Muscle layer of colon (tissue), 2 donors: ENCODE measurements around the gene PRDM16.

ENCODE experiments used
- H3K27ac ChIP-seq: one replicate; pipeline ENCODE4 v1.7.0; 2013; ENCODE audit warnings: low read depth, mild to moderate bottlenecking, low read length, moderate library complexity
- H3K27me3 ChIP-seq, 2 donors: one replicate each; pipeline ENCODE4 v1.7.0; 2013; ENCODE audit warnings: low read length in 2 of 2, mild to moderate bottlenecking in 2 of 2; ENCODE audit not compliant: insufficient read depth in 2 of 2, control insufficient read depth in 1 of 2
- H3K36me3 ChIP-seq: one replicate; pipeline ENCODE4 v1.7.0; 2013; ENCODE audit warnings: mild to moderate bottlenecking, low read length; ENCODE audit not compliant: insufficient read depth
- H3K4me1 ChIP-seq: one replicate; pipeline ENCODE4 v1.7.0; 2013; ENCODE audit warnings: mild to moderate bottlenecking, low read length; ENCODE audit not compliant: insufficient read depth
- H3K4me3 ChIP-seq, 2 donors: one replicate each; pipeline ENCODE4 v1.7.0; 2013; ENCODE audit warnings: low read length in 2 of 2, low read depth in 1 of 2, mild to moderate bottlenecking in 1 of 2, moderate library complexity in 1 of 2
- H3K9ac ChIP-seq: one replicate; pipeline ENCODE4 v1.7.0; 2013; ENCODE audit warnings: low read length
- H3K9me3 ChIP-seq: one replicate; pipeline ENCODE4 v1.7.0; 2013; ENCODE audit warnings: mild to moderate bottlenecking, low read length
- donor health status: abdominal sarcoma.
- donor health status: Adenocarcinoma of cecum.

Gene PRDM16

DNA sequence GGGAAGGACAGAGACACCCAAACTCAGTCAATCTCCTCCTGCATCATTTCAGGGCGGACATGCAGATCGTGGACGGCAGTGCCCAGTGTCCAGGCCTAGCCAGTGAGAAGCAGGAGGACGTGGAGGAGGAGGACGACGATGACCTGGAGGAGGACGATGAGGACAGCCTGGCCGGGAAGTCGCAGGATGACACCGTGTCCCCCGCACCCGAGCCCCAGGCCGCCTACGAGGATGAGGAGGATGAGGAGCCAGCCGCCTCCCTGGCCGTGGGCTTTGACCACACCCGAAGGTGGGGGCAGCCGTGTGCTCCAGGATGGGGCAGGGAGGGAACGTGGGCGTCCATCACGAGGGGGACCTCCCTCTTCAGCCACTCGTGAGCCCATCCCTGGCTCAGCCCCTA, 361.8 kb downstream of the PRDM16 start:
- Histone ChIP-seq H3K9me3 (no peaks in the 10 kb centered on the region), H3K27me3 (peaks cover 0 to 11% of the 10 kb centered on the region in 2 donors), H3K4me3 (no peak overlapping the region), H3K27ac (no peak overlapping the region), H3K9ac (no peak overlapping the region), H3K4me1 (no peaks in the 10 kb centered on the region), H3K36me3 (no peaks in the 10 kb centered on the region)

- no peaks in the 10 kb centered on the region for H3K36me3 ChIP-seq
- no peak overlapping the region for H3K4me3 ChIP-seq
- H3K9ac ChIP-seq = no peak overlapping the region
- H3K27ac ChIP-seq = no peak overlapping the region
- no peaks in the 10 kb centered on the region for H3K4me1 ChIP-seq
- H3K27me3 ChIP-seq = peaks cover 0 to 12% of the 10 kb centered on the region in 2 donors
- no peaks in the 10 kb centered on the region for H3K9me3 ChIP-seq
These were observed 362.3 kb downstream of the PRDM16 start for GRCh38 chr1:3431266-3431665.

- Histone ChIP-seq H3K27me3 (peaks cover 0 to 16% of the 10 kb centered on the region in 2 donors), H3K36me3 (no peaks in the 10 kb centered on the region), H3K9me3 (no peaks in the 10 kb centered on the region), H3K4me3 (no peak overlapping the region), H3K27ac (no peak overlapping the region), H3K9ac (no peak overlapping the region), H3K4me1 (no peaks in the 10 kb centered on the region)
These were observed 362.7 kb downstream of the PRDM16 start for GRCh38 chr1:3431686-3432085.

DNA sequence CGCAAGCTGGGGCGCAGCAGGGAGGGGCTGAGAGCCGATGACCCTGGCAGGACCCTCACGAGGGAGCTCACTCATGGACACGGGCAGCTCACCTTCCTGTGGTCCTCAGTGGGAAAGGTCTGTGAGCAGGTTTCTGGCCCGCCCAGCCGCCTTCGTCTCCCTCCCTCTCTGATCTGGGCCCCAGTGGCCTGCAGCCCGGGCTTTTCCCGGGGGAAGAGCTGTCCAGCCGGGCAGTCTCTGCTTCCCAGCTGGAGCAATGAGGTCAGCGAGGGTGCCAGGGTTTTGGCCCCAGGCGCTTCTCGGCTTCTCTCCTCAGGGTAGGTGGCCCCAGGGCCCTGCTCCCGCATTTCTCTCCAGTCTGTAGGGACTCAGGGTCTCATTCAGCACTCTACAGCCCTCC, 363.3 kb downstream of the PRDM16 start:
- Histone ChIP-seq H3K27ac (no peak overlapping the region), H3K36me3 (no peaks in the 10 kb centered on the region), H3K9ac (no peak overlapping the region), H3K4me3 (no peak overlapping the region), H3K9me3 (no peaks in the 10 kb centered on the region), H3K27me3 (peaks cover 0 to 22% of the 10 kb centered on the region in 2 donors), H3K4me1 (no peaks in the 10 kb centered on the region)

- no peak overlapping the region for H3K27ac ChIP-seq
- H3K36me3 ChIP-seq = no peaks in the 10 kb centered on the region
These were observed 364.1 kb downstream of the PRDM16 start for GRCh38 chr1:3433076-3433475.

DNA sequence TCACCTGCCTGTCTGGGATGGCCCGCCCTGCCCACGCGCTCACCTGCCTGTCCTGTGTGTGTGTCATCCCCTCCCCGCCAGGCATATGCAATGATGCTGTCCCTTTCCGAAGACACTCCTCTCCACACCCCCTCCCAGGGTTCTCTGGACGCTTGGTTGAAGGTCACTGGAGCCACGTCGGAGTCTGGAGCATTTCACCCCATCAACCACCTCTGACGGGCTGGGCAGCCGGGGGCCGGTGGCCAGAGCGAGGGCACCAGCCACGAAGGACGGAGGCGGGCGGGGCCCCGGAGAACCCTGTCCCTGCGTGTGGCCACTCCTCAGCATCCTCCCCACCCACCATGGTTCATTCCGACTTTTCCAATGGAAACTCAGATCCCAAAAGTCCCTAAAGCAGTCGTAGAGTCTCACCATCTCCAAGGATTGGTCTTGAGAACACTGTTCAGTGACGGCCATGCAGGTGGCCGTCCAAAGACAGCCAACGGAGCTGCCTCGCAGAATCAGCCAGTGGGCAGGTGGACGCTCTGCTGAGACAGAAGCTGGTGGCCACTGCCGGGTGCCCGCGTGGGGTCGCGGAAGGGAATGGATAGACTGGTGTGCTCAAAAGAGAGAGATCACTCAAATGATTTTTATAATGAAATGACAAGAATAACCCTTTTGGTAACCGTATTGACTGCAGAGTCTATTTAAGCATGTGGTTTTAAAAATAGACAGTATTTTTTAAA, 364.8 kb downstream of the PRDM16 start:
- Histone ChIP-seq H3K27ac (no peak overlapping the region), H3K27me3 (peaks cover 0 to 23% of the 10 kb centered on the region in 2 donors), H3K9me3 (no peaks in the 10 kb centered on the region), H3K36me3 (no peaks in the 10 kb centered on the region), H3K9ac (no peak overlapping the region), H3K4me3 (no peak overlapping the region), H3K4me1 (no peaks in the 10 kb centered on the region)

More at GRCh38 chr1:3433076-3433475, 364.1 kb downstream of the PRDM16 start:
- Histone ChIP-seq H3K4me3 (no peak overlapping the region), H3K9ac (no peak overlapping the region), H3K4me1 (no peaks in the 10 kb centered on the region), H3K27me3 (peaks cover 0 to 23% of the 10 kb centered on the region in 2 donors), H3K9me3 (no peaks in the 10 kb centered on the region)

- H3K9me3 ChIP-seq = no peaks in the 10 kb centered on the region
- H3K27me3 ChIP-seq = peaks cover 0 to 26% of the 10 kb centered on the region in 2 donors
- no peak overlapping the region for H3K9ac ChIP-seq
- H3K36me3 ChIP-seq = no peaks in the 10 kb centered on the region
- no peaks in the 10 kb centered on the region for H3K4me1 ChIP-seq
- H3K4me3 ChIP-seq = no peak overlapping the region
- no peak overlapping the region for H3K27ac ChIP-seq
These were observed 365.6 kb downstream of the PRDM16 start for GRCh38 chr1:3434406-3435110.

DNA sequence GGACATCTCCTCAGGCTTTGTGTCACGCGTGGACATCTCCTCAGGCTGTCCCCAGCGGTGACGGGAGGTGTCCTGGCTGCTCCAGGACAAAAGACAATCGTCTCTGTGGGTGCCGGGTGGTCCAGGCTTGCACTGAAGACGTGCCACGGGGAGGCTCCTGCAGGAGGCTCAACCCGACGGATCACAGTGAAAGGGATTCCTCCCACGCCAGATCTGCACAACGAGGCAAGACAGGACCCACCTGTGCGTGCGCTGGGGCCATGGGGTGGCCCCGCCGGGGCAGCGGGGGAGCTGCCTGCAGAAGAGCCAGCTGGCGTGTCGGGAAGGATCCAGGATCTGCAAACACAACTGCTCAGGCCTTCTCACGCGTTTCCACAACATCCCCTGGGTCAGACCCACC, 366.7 kb downstream of the PRDM16 start:
- no peak overlapping the region for H3K9ac ChIP-seq
- H3K27me3 ChIP-seq = peaks cover 0 to 33% of the 10 kb centered on the region in 2 donors
- H3K4me1 ChIP-seq = no peaks in the 10 kb centered on the region
- H3K9me3 ChIP-seq = no peaks in the 10 kb centered on the region
- H3K4me3 ChIP-seq = no peak overlapping the region
- no peak overlapping the region for H3K27ac ChIP-seq
- no peaks in the 10 kb centered on the region for H3K36me3 ChIP-seq

- no peaks in the 10 kb centered on the region for H3K36me3 ChIP-seq
These were observed 367.4 kb downstream of the PRDM16 start for GRCh38 chr1:3436451-3436850.

DNA sequence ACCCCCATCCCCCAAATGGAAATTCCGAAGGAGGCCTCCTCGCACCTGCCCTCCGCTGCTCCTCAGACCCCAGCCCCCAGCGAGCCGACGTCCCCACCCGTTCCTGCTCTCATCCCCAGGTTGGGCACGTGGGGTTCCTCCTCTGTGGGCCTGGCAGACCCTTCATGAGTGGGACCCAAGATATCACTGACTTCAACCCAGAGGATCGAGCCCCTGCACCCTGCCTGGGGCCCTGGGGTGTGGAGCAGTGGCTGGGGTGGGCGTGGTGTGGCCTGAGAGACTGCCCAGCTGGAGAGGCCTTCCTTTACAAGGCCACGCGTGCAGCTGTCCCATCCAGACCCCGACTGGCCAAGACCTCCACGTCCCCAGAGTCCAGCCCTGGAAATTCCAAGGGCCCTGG, 367.9 kb downstream of the PRDM16 start:
- Histone ChIP-seq H3K36me3 (no peaks in the 10 kb centered on the region), H3K4me3 (no peak overlapping the region), H3K27me3 (peaks cover 0 to 33% of the 10 kb centered on the region in 2 donors), H3K9me3 (no peaks in the 10 kb centered on the region), H3K9ac (no peak overlapping the region), H3K4me1 (no peaks in the 10 kb centered on the region), H3K27ac (no peak overlapping the region)

More at GRCh38 chr1:3436451-3436850, 367.4 kb downstream of the PRDM16 start:
- H3K4me1 ChIP-seq = no peaks in the 10 kb centered on the region
- H3K4me3 ChIP-seq = no peak overlapping the region
- H3K9me3 ChIP-seq = no peaks in the 10 kb centered on the region
- H3K9ac ChIP-seq = no peak overlapping the region
- H3K27ac ChIP-seq = no peak overlapping the region
- H3K27me3 ChIP-seq = peaks cover 0 to 36% of the 10 kb centered on the region in 2 donors

DNA sequence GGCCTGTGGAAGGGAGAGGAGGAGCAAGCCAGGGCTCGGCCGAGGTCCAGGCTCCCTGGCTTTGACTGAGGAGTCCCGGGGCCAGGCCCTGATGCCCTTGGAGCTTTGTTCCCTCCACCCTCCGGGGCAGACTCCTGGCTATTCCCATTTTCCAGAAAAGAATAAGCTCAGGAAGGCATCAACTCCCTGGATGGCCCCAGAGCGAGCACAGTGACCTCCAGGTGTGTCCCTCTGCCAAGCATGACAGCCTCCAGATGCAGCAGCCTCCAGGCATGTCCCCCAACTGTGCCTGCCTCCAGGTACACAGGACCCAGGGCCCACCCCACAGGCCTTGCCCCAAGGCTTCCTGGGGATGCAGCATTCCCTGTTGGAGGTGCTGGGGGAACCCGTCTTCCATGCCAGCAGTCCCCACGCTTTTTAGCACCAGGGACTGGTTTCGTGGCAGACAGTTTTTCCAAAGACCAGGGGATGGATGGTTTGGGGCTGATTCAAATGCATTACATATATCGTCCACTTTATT, 369.7 kb downstream of the PRDM16 start:
- Histone ChIP-seq H3K9ac (no peak overlapping the region), H3K9me3 (no peaks in the 10 kb centered on the region), H3K36me3 (no peaks in the 10 kb centered on the region), H3K4me3 (no peak overlapping the region), H3K27me3 (peaks cover 0 to 31% of the 10 kb centered on the region in 2 donors), H3K4me1 (no peaks in the 10 kb centered on the region), H3K27ac (no peak overlapping the region)
